ENCODE results near the gene FAM3D.

DNA sequence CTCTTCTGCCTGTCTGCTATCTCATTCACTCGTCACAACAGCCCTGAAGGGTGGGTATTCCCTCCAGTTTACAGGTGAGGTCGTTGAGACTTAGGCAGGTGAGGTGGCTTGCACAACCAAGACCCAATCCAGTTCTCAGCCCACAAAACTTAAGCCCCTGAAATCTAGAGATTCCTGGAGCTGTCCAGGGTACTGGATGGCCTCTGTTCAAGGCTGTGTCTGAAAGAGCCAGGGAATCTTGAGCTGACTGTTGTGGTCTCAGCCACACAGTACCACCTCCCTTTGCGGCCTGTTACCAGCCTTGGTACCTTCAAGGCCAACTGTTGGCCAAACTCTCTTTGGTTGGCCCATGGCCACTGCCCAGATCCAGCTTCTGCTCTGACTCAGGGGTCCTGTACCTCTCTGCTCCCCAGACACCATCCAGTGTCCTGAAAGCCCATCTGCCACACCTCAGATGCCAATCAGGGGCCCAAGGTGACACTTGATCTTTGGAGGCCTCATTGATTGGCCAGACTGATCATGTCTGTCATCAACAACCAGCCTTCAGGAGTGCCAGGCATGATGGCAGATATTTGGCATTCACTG, 78.5 kb downstream of the FAM3D start:
- TF ChIP-seq, protein P1, sequence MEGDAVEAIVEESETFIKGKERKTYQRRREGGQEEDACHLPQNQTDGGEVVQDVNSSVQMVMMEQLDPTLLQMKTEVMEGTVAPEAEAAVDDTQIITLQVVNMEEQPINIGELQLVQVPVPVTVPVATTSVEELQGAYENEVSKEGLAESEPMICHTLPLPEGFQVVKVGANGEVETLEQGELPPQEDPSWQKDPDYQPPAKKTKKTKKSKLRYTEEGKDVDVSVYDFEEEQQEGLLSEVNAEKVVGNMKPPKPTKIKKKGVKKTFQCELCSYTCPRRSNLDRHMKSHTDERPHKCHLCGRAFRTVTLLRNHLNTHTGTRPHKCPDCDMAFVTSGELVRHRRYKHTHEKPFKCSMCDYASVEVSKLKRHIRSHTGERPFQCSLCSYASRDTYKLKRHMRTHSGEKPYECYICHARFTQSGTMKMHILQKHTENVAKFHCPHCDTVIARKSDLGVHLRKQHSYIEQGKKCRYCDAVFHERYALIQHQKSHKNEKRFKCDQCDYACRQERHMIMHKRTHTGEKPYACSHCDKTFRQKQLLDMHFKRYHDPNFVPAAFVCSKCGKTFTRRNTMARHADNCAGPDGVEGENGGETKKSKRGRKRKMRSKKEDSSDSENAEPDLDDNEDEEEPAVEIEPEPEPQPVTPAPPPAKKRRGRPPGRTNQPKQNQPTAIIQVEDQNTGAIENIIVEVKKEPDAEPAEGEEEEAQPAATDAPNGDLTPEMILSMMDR (IDR thresholded peaks at IDR 0.05), result no peak
- TF ChIP-seq POLR2A (IDR thresholded peaks at IDR 0.05), result no peak

Data from testis (tissue), 2 donors.